SH-SY5Y (cell line): ENCODE data around the gene CCDC183.

Experiments used
- GATA2 ChIP-seq: IDR thresholded peaks from 2 replicates; pipeline ENCODE4 v1.6.1; 2011; ENCODE audit warnings: mild to moderate bottlenecking, low read depth, low read length
- GATA3 ChIP-seq: IDR thresholded peaks from 2 replicates; pipeline ENCODE4 v1.6.1; 2011; ENCODE audit warnings: low read depth, mild to moderate bottlenecking, low read length, moderate library complexity

DNA sequence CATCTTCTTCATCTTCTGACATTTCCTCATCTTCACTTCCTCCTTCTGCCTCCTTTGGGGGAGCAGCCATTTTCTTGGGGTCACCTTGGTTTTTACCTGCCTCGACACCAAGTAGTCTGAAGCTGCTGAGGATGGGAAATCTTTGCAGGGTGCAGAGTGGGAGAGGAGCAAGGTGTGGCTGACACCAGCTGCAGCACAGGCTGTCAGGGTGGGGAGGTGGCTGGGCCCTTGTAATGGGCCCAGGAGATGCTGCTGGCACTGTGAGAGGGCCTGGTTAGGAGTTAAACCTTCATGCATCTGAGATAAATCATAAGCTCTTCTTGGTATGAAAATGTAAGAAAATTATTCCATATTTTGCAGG, 19.3 kb downstream of the CCDC183 start:
- TF ChIP-seq GATA3 (no peak), GATA2 (no peak)
